Esophagus squamous epithelium (tissue), 4 donors: Measurements from ENCODE around the gene ZNF107.

ENCODE experiments used
- CTCF ChIP-seq, 6 experiments: fragments of 450-650 bp in 4 of 6; fragments of 200-600 bp in 2 of 6; sonication (generic) in 2 of 6; IDR thresholded peaks; one replicate each; pipeline ENCODE4 v1.5.1; 2016 to 2019; ENCODE audit warnings: antibody characterized with exemption in 6 of 6, mild to moderate bottlenecking in 4 of 6, moderate library complexity in 4 of 6
- POLR2A ChIP-seq, 4 donors: fragments of 450-650 bp; IDR thresholded peaks; one replicate each; pipeline ENCODE4 v1.6.1; 2017; ENCODE audit warnings: antibody characterized with exemption in 4 of 4, mild to moderate bottlenecking in 4 of 4, moderate library complexity in 3 of 4

DNA sequence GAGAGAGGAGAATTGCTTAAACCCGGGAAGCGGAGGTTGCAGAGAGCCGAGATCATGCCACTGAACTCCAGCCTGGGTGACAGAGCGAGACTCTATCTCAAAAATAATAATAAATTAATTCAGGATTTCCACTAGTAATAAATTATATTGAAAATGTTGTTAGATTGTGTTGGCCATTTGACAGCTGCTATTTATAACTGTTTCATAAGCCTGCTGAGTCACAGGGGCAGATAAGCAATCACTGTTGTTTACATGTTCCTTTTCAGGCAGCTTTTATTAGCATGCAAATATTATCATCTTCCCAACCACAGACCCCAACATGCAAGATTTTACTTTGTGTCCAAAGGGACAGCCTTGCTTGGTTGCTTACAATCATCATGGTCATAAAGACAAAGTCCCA, 78.7 kb downstream of the ZNF107 start:
- no peak for TF ChIP-seq CTCF (IDR thresholded peaks at IDR 0.05)
- no peak for TF ChIP-seq POLR2A (IDR thresholded peaks at IDR 0.05)
